A673 (cell line): ENCODE data around the gene MYO15B. TPM values are rescaled to one million over a fixed set of nuclear protein-coding genes. Genes with fewer than 3 reads are reported as not detected.
A peak's percentile ranks its signal among the peaks of the same experiment; 100 is the strongest.

Experiments
- BruUV-seq: library from RNA; stranded (reverse); fragments of 400-500 nt; replicated peaks from 2 replicates; lab custom pipeline; 2021; lab: Mats Ljungman, UMichigan
- CTCF ChIA-PET: fragments of 300-600 bp; sonication (Branson Sonifier 250); formaldehyde crosslinking; loops from one replicate; lab custom pipeline; 2022; ENCODE audit warnings: antibody characterized with exemption; lab: Charles Lee
- POLR2A ChIA-PET: fragments of 300-600 bp; sonication (Branson Sonifier 250); formaldehyde crosslinking; loops from one replicate; lab custom pipeline; 2022; ENCODE audit warnings: antibody characterized with exemption; ENCODE audit not compliant: low non-redundant PET; lab: Charles Lee
- DNase-seq: peaks from one replicate; pipeline ENCODE4 v3.0.0-alpha.2; 2015; ENCODE audit warnings: low spot score
- H3K27ac ChIP-seq: fragments of 200-600 bp; sonication (generic); 2 replicates; pipeline ENCODE4 v1.5.1; 2016; ENCODE audit warnings: mixed run types, low read depth, mild to moderate bottlenecking, mixed read lengths, antibody characterized with exemption, low read length; ENCODE audit not compliant: poor library complexity, severe bottlenecking
- H3K27me3 ChIP-seq: fragments of 200-600 bp; sonication (generic); replicated peaks from 2 replicates; pipeline ENCODE4 v1.6.1; 2017; ENCODE audit warnings: mixed run types, low read depth, mild to moderate bottlenecking, mixed read lengths, antibody characterized with exemption, low read length; ENCODE audit not compliant: insufficient read depth, poor library complexity
- H3K36me3 ChIP-seq: fragments of 200-600 bp; sonication (generic); 2 replicates; pipeline ENCODE4 v1.6.1; 2016; ENCODE audit warnings: mixed run types, mild to moderate bottlenecking, mixed read lengths, antibody characterized with exemption, low read length; ENCODE audit not compliant: insufficient read depth, poor library complexity, severe bottlenecking
- H3K4me1 ChIP-seq: fragments of 200-600 bp; sonication (generic); 2 replicates; pipeline ENCODE4 v1.6.1; 2017; ENCODE audit warnings: mixed run types, mild to moderate bottlenecking, mixed read lengths, antibody characterized with exemption, low read length; ENCODE audit not compliant: insufficient read depth, poor library complexity, severe bottlenecking
- H3K4me3 ChIP-seq: fragments of 200-600 bp; sonication (generic); 2 replicates; pipeline ENCODE4 v1.5.1; 2016; ENCODE audit warnings: low read depth, mixed run types, mild to moderate bottlenecking, mixed read lengths, low read length; ENCODE audit not compliant: poor library complexity, severe bottlenecking
- H3K9me3 ChIP-seq: fragments of 200-600 bp; sonication (generic); 2 replicates; pipeline ENCODE4 v1.6.1; 2016; ENCODE audit warnings: mixed run types, low read depth, mild to moderate bottlenecking, mixed read lengths, antibody characterized with exemption, low read length; ENCODE audit not compliant: poor library complexity, severe bottlenecking
- CTCF ChIP-seq: fragments of 300-800, 200-600 bp; sonication (generic); conservative IDR thresholded peaks from 2 replicates; pipeline ENCODE4 v1.5.1; 2017; ENCODE audit warnings: low read depth, mild to moderate bottlenecking, antibody characterized with exemption, low read length, moderate library complexity, mixed read lengths
- EZH2 ChIP-seq: fragments of 200-600 bp; sonication (generic); IDR thresholded peaks from 2 replicates; pipeline ENCODE4 v1.6.1; 2017; ENCODE audit warnings: borderline replicate concordance, low read depth, mild to moderate bottlenecking, mixed read lengths, antibody characterized with exemption, low read length; ENCODE audit not compliant: poor library complexity, severe bottlenecking
- intact Hi-C: fragments of 100-400 bp; cut with micrococcal nuclease; formaldehyde crosslinking; loops from one replicate; pipeline ENCODE4 v1.10.0; 2022; ENCODE audit not compliant: unreplicated experiment
- total RNA-seq: library from RNA; stranded (reverse); gene quantifications from 2 replicates; pipeline ENCODE4 v1.2.3, GENCODE V29; 2021

The MYO15B gene
- total RNA-seq, 1 experiment from 2014 or later = 9.3 TPM

- BruUV-seq = no TSS peak
- H3K9me3 ChIP-seq = no peaks in the 10 kb centered on the region
- TF ChIP-seq EZH2 (no peak), CTCF (no peak)
- H3K4me3 ChIP-seq = peak overlapping the region; percentile 82
- peaks cover 15% of the 10 kb centered on the region for H3K4me1 ChIP-seq
- ChIA-PET POLR2A (no interaction called here), CTCF (interaction anchor here (0.5 to 2.0 kb wide), 3 partner anchors 34 to 80 kb away, joined by 3 to 10 read pairs (median 3); partner anchors contain the start of gene SMIM5)
- intact Hi-C loops = no loop called here
- peaks cover 42% of the 10 kb centered on the region for H3K36me3 ChIP-seq
- peak overlapping the region; percentile 79 for H3K27ac ChIP-seq
- no peak for DNase-seq
- H3K27me3 ChIP-seq = no peaks in the 10 kb centered on the region
Observed at GRCh38 chr17:75667825-75668224, 80.2 kb downstream of the MYO15B start.

- H3K36me3 ChIP-seq = peaks cover 46% of the 10 kb centered on the region
Observed at GRCh38 chr17:75668489-75668888, 80.9 kb downstream of the MYO15B start.

DNA sequence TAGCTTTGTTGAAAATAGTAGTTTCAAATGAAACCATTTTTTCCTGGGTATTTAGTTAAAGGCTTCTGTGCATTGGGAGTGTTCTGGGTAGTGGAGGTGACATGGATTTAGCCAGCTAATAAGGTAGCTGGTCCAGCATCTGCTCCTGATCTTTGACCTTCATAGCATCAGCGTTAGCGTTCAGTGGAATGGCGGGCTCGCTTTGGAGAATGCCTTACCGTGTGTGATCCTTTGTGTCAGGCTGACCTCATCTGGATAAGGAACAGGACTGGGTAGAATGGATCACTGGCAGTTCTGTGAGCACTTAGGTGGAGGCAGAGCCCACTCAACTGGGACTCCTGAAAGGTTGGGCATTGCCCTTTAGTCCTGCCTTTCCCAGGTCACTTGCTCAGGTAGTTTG lies 83.3 kb downstream of the MYO15B start:
- H3K27me3 ChIP-seq = no peaks in the 10 kb centered on the region
- POLR2A ChIA-PET = no interaction called here
- TF ChIP-seq CTCF (no peak), EZH2 (no peak)
- BruUV-seq = no TSS peak
- H3K4me3 ChIP-seq = no peak overlapping the region
- intact Hi-C loops = no loop called here
- H3K27ac ChIP-seq = no peak overlapping the region
- DNase-seq = no peak
- H3K9me3 ChIP-seq = no peaks in the 10 kb centered on the region
- CTCF ChIA-PET = no interaction called here
- H3K36me3 ChIP-seq = peaks cover 51% of the 10 kb centered on the region
- peaks cover 14% of the 10 kb centered on the region for H3K4me1 ChIP-seq

More at GRCh38 chr17:75668489-75668888, 80.9 kb downstream of the MYO15B start:
- peak overlapping the region; percentile 82 for H3K4me3 ChIP-seq
- no peak overlapping the region for H3K27ac ChIP-seq
- no peaks in the 10 kb centered on the region for H3K9me3 ChIP-seq
- CTCF ChIA-PET = no interaction called here
- BruUV-seq = no TSS peak
- intact Hi-C loops = no loop called here
- DNase-seq = no peak
- TF ChIP-seq EZH2 (no peak), CTCF (no peak)
- POLR2A ChIA-PET = no interaction called here
- H3K27me3 ChIP-seq = no peaks in the 10 kb centered on the region
- peaks cover 15% of the 10 kb centered on the region for H3K4me1 ChIP-seq
